Mesenchymal stem cell (in vitro differentiated cells and primary cell): ENCODE data around the gene NUP93.

Experiments used
- DNase-seq: peaks from one replicate; pipeline ENCODE4 v3.0.0-alpha.2; 2013
- H2AFZ ChIP-seq: one replicate; pipeline ENCODE4 v1.6.1; 2013; ENCODE audit warnings: low read depth, mild to moderate bottlenecking, control low read depth, inconsistent platforms, low read length, moderate library complexity
- H2AK5ac ChIP-seq: 2 replicates; pipeline ENCODE4 v1.6.1; 2013; ENCODE audit warnings: low read length, moderate library complexity, mild to moderate bottlenecking, inconsistent platforms; ENCODE audit not compliant: severe bottlenecking
- H2BK120ac ChIP-seq: one replicate; pipeline ENCODE4 v1.6.1; 2013; ENCODE audit warnings: low read depth, mild to moderate bottlenecking, inconsistent platforms, low read length, moderate library complexity
- H2BK12ac ChIP-seq, 2 experiments: one replicate each; pipeline ENCODE4 v1.6.1; 2013; ENCODE audit warnings: inconsistent platforms in 2 of 2, low read length in 2 of 2, mild to moderate bottlenecking in 2 of 2, moderate library complexity in 2 of 2, control low read depth in 1 of 2
- H2BK15ac ChIP-seq: one replicate; pipeline ENCODE4 v1.6.1; 2013; ENCODE audit warnings: mild to moderate bottlenecking, low read depth, inconsistent platforms; ENCODE audit not compliant: poor library complexity, severe bottlenecking
- H2BK5ac ChIP-seq: 2 replicates; pipeline ENCODE4 v1.6.1; 2013; ENCODE audit warnings: low read depth, mild to moderate bottlenecking, low read length, control low read depth, inconsistent platforms; ENCODE audit not compliant: poor library complexity, severe bottlenecking
- H3K14ac ChIP-seq, 2 experiments: one replicate each; pipeline ENCODE4 v1.6.1; 2013; ENCODE audit warnings: inconsistent platforms in 2 of 2, low read length in 2 of 2, control low read depth in 1 of 2, mild to moderate bottlenecking in 1 of 2, moderate library complexity in 1 of 2
- H3K18ac ChIP-seq, 2 experiments: one replicate each; pipeline ENCODE4 v1.6.1; 2013; ENCODE audit warnings: inconsistent platforms in 2 of 2, low read length in 2 of 2, control low read depth in 1 of 2, low read depth in 1 of 2, mild to moderate bottlenecking in 1 of 2
- H3K23ac ChIP-seq, 2 experiments: one replicate each; pipeline ENCODE4 v1.6.1; 2013; ENCODE audit warnings: inconsistent platforms in 2 of 2, low read length in 2 of 2, mild to moderate bottlenecking in 2 of 2, moderate library complexity in 2 of 2, control low read depth in 1 of 2
- H3K27ac ChIP-seq: 2 replicates; pipeline ENCODE4 v1.5.1; 2013; ENCODE audit warnings: mild to moderate bottlenecking, moderate library complexity, low read length, control low read depth, inconsistent platforms; ENCODE audit not compliant: poor library complexity, severe bottlenecking
- H3K27me3 ChIP-seq, 2 experiments: 2 replicates each; pipeline versions ENCODE4 v1.6.1 to v1.7.0; 2013; ENCODE audit warnings: low read length in 2 of 2, mild to moderate bottlenecking in 2 of 2, moderate library complexity in 2 of 2, control low read depth in 1 of 2, inconsistent platforms in 1 of 2; ENCODE audit not compliant: control insufficient read depth in 1 of 2, insufficient read depth in 1 of 2
- H3K36me3 ChIP-seq, 2 experiments: 2 replicates each; pipeline versions ENCODE4 v1.6.1 to v1.7.0; 2013; ENCODE audit warnings: low read length in 2 of 2, control low read depth in 1 of 2, inconsistent platforms in 1 of 2, low read depth in 1 of 2, mild to moderate bottlenecking in 1 of 2; ENCODE audit not compliant: insufficient read depth in 2 of 2, control insufficient read depth in 1 of 2
- H3K4ac ChIP-seq, 2 experiments: one replicate each; pipeline ENCODE4 v1.6.1; 2013; ENCODE audit warnings: inconsistent platforms in 2 of 2, low read length in 2 of 2, mild to moderate bottlenecking in 2 of 2, moderate library complexity in 2 of 2, control low read depth in 1 of 2, low read depth in 1 of 2
- H3K4me1 ChIP-seq: 2 replicates; pipeline ENCODE4 v1.6.1; 2013; ENCODE audit warnings: low read depth, low read length, control low read depth; ENCODE audit not compliant: control insufficient read depth, insufficient read depth
- H3K4me2 ChIP-seq: 2 replicates; pipeline ENCODE4 v1.6.1; 2013; ENCODE audit warnings: low read length, mild to moderate bottlenecking, inconsistent platforms; ENCODE audit not compliant: poor library complexity, severe bottlenecking
- H3K4me3 ChIP-seq, 2 experiments: 2 replicates each; pipeline versions ENCODE4 v1.5.1 to v1.7.0; 2013; ENCODE audit warnings: low read length in 2 of 2, mild to moderate bottlenecking in 2 of 2, control low read depth in 1 of 2, low read depth in 1 of 2; ENCODE audit not compliant: insufficient read depth in 1 of 2
- H3K79me1 ChIP-seq: replicated peaks from 2 replicates; pipeline ENCODE4 v1.6.1; 2013; ENCODE audit warnings: mild to moderate bottlenecking, control low read depth, low read length, inconsistent platforms; ENCODE audit not compliant: poor library complexity, severe bottlenecking
- H3K9ac ChIP-seq: 2 replicates; pipeline ENCODE4 v1.7.0; 2013; ENCODE audit warnings: mild to moderate bottlenecking, low read length, moderate library complexity
- H3K9me3 ChIP-seq: 2 replicates; pipeline ENCODE4 v1.7.0; 2013; ENCODE audit warnings: mild to moderate bottlenecking, low read length; ENCODE audit not compliant: control insufficient read depth
- H4K8ac ChIP-seq: one replicate; pipeline ENCODE4 v1.6.1; 2013; ENCODE audit warnings: inconsistent platforms, mild to moderate bottlenecking, low read length, moderate library complexity
- H4K91ac ChIP-seq: one replicate; pipeline ENCODE4 v1.6.1; 2013; ENCODE audit warnings: mild to moderate bottlenecking, low read length, inconsistent platforms
- whole genome bisulfite sequencing: methylation state at CpG from one replicate; pipeline ENCODE4 v1.1.7; 2013; ENCODE audit warnings: mixed read lengths; 5-methylcytosine and 5-hydroxymethylcytosine counted together

The NUP93 gene

GRCh38 chr16:56895813-56896212 lies 165.9 kb downstream of the NUP93 start:
- Histone ChIP-seq H3K4me2 (no peak overlapping the region), H3K4me1 (peaks cover 2% of the 10 kb centered on the region), H3K4ac (no peak overlapping the region), H2BK15ac (no peak overlapping the region), H3K14ac (no peak overlapping the region), H3K79me1 (no peaks in the 10 kb centered on the region), H3K23ac (no peak overlapping the region), H2AFZ (no peak overlapping the region), H3K9ac (no peak overlapping the region), H3K27ac (no peak overlapping the region), H3K4me3 (no peak overlapping the region), H3K18ac (no peak overlapping the region), H2BK5ac (no peak overlapping the region), H2AK5ac (no peak overlapping the region), H2BK120ac (no peak overlapping the region), H3K27me3 (peaks cover 20 to 40% of the 10 kb centered on the region in 2 experiments), H4K91ac (no peak overlapping the region), H2BK12ac (no peak overlapping the region), H4K8ac (no peak overlapping the region), H3K36me3 (no peaks in the 10 kb centered on the region), H3K9me3 (no peaks in the 10 kb centered on the region)
- no peak for DNase-seq
- 87% methylated on average over 4 of the region's 4 CpGs for WGBS

GRCh38 chr16:56896244-56896643 lies 166.3 kb downstream of the NUP93 start:
- Histone ChIP-seq H3K36me3 (no peaks in the 10 kb centered on the region), H2BK120ac (no peak overlapping the region), H3K4me1 (peaks cover 2% of the 10 kb centered on the region), H3K4me3 (no peak overlapping the region), H2BK5ac (no peak overlapping the region), H3K4ac (no peak overlapping the region), H2BK15ac (no peak overlapping the region), H2BK12ac (no peak overlapping the region), H3K27ac (no peak overlapping the region), H3K9me3 (no peaks in the 10 kb centered on the region), H4K91ac (no peak overlapping the region), H3K9ac (no peak overlapping the region), H3K79me1 (no peaks in the 10 kb centered on the region), H3K4me2 (no peak overlapping the region), H2AK5ac (no peak overlapping the region), H2AFZ (no peak overlapping the region), H3K14ac (no peak overlapping the region), H3K18ac (no peak overlapping the region), H3K27me3 (peaks cover 20 to 44% of the 10 kb centered on the region in 2 experiments), H4K8ac (no peak overlapping the region), H3K23ac (no peak overlapping the region)
- 96% methylated on average over 3 of the region's 3 CpGs for WGBS
- DNase-seq, result no peak

GRCh38 chr16:56897026-56897799 lies 167.3 kb downstream of the NUP93 start:
- WGBS, result 90% methylated on average over 8 of the region's 8 CpGs
- no peak overlapping the region for H2BK12ac ChIP-seq
- H2AFZ ChIP-seq, result no peak overlapping the region
- no peak overlapping the region for H2BK5ac ChIP-seq
- no peak overlapping the region for H3K4me3 ChIP-seq
- no peak overlapping the region for H3K4me2 ChIP-seq
- H3K9me3 ChIP-seq, result no peaks in the 10 kb centered on the region
- DNase-seq, result no peak
- H3K23ac ChIP-seq, result peak overlapping the region in 1 of 2 experiments; percentile 30
- H3K27me3 ChIP-seq, result peaks cover 27 to 46% of the 10 kb centered on the region in 2 experiments
- H3K4me1 ChIP-seq, result no peaks in the 10 kb centered on the region
- no peak overlapping the region for H3K14ac ChIP-seq
- H3K4ac ChIP-seq, result no peak overlapping the region
- H3K9ac ChIP-seq, result no peak overlapping the region
- H3K36me3 ChIP-seq, result no peaks in the 10 kb centered on the region
- H4K91ac ChIP-seq, result no peak overlapping the region
- H3K27ac ChIP-seq, result no peak overlapping the region
- no peak overlapping the region for H4K8ac ChIP-seq
- H3K79me1 ChIP-seq, result no peaks in the 10 kb centered on the region
- H2BK15ac ChIP-seq, result no peak overlapping the region
- H3K18ac ChIP-seq, result no peak overlapping the region
- H2BK120ac ChIP-seq, result no peak overlapping the region
- no peak overlapping the region for H2AK5ac ChIP-seq

DNA sequence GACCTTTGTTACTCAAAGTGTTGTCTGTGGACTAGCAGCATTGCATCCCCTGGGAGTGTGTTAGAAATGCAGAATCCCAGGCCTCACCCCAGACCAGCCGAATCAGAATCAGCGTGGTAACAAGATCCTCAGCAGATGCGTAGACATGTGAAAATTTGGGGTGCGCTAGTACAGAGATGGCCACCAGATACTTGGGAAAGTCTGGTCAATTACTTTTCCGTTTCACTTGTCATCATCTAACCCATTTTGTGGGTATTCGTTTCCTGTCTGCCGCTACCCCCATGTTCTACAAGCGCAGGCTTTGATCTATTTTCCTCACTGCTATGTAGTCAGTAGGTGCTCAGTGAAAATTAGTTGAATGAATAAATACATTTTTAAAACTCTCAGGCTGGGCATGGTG lies 168.9 kb downstream of the NUP93 start:
- 95% methylated on average over 8 of the region's 8 CpGs for WGBS

More for the DNA sequence above, 168.9 kb downstream of the NUP93 start:
- Histone ChIP-seq H3K9me3 (no peaks in the 10 kb centered on the region), H4K8ac (no peak overlapping the region), H4K91ac (no peak overlapping the region), H3K79me1 (no peaks in the 10 kb centered on the region), H3K4ac (no peak overlapping the region), H2AK5ac (no peak overlapping the region), H3K9ac (no peak overlapping the region), H3K4me3 (no peak overlapping the region), H3K36me3 (no peaks in the 10 kb centered on the region), H3K27ac (no peak overlapping the region), H2BK120ac (no peak overlapping the region), H3K4me2 (no peak overlapping the region), H3K27me3 (peaks cover 30 to 54% of the 10 kb centered on the region in 2 experiments), H3K18ac (no peak overlapping the region), H2BK12ac (no peak overlapping the region), H2BK15ac (no peak overlapping the region), H3K23ac (no peak overlapping the region), H3K4me1 (no peaks in the 10 kb centered on the region), H3K14ac (no peak overlapping the region), H2AFZ (no peak overlapping the region), H2BK5ac (no peak overlapping the region)
- DNase-seq, result no peak
